Measurements from ENCODE around the gene PTPRD. TPM values are rescaled to one million over a fixed set of nuclear protein-coding genes. Genes with fewer than 3 reads are reported as not detected.

Gene PTPRD
- total and polyA plus RNA-seq, 9 of the 15 experiments (the other 6 are each of a cell fraction or from before 2014, with no cell fraction given): 0.11 TPM; not detected in 8

GRCh38 chr9:8750639-8751051 is 1862.2 kb downstream of the PTPRD start:
- Histone ChIP-seq H3K4me3 (no peak overlapping the region), H3K36me3 (ENCODE audit: control insufficient read depth, insufficient read depth, low read length) (no peaks in the 10 kb centered on the region), H3K79me2 (ENCODE audit: control insufficient read depth, insufficient read depth, low read length) (no peaks in the 10 kb centered on the region), H3K27ac (ENCODE audit: extremely low read depth, low read depth, low read length) (no peak overlapping the region), H4K20me1 (replicated peaks; ENCODE audit: control insufficient read depth, insufficient read depth, low read length) (no peaks in the 10 kb centered on the region), H3K4me2 (ENCODE audit: insufficient read depth, low read length) (no peak overlapping the region), H3K9ac (ENCODE audit: insufficient read depth in 1 of 2, low read depth in 2 of 2, low read length in 2 of 2) (no peak overlapping the region), H3K4me1 (replicated peaks in 1 of 2; ENCODE audit: control insufficient read depth in 2 of 2, insufficient read depth in 2 of 2, low read length in 2 of 2) (no peaks in the 10 kb centered on the region), H3K27me3 (ENCODE audit: control insufficient read depth in 2 of 2, insufficient read depth in 2 of 2, low read length in 2 of 2) (no peaks in the 10 kb centered on the region), H3K9me1 (ENCODE audit: control insufficient read depth, insufficient read depth, low read length) (no peaks in the 10 kb centered on the region), H3K9me3 (replicated peaks; ENCODE audit: control insufficient read depth, insufficient read depth, low read depth, low read length) (no peaks in the 10 kb centered on the region), H2AFZ (ENCODE audit: low read depth, low read length) (no peak overlapping the region)
- no TSS peak for BruUV-seq (replicated peaks)
- 0% methylated on average over 2 of the region's 2 CpGs for WGBS (ENCODE audit: insufficient coverage, low coverage, missing lambda C conversion rate)
- POLR2A ChIA-PET: no interaction called here
- no peak for FAIRE-seq
- TF ChIP-seq, protein P1, sequence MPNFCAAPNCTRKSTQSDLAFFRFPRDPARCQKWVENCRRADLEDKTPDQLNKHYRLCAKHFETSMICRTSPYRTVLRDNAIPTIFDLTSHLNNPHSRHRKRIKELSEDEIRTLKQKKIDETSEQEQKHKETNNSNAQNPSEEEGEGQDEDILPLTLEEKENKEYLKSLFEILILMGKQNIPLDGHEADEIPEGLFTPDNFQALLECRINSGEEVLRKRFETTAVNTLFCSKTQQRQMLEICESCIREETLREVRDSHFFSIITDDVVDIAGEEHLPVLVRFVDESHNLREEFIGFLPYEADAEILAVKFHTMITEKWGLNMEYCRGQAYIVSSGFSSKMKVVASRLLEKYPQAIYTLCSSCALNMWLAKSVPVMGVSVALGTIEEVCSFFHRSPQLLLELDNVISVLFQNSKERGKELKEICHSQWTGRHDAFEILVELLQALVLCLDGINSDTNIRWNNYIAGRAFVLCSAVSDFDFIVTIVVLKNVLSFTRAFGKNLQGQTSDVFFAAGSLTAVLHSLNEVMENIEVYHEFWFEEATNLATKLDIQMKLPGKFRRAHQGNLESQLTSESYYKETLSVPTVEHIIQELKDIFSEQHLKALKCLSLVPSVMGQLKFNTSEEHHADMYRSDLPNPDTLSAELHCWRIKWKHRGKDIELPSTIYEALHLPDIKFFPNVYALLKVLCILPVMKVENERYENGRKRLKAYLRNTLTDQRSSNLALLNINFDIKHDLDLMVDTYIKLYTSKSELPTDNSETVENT (CRISPR knock-in tag; IDR thresholded peaks at IDR 0.05): no peak
- TF ChIP-seq ZNF609 (CRISPR knock-in tag; IDR thresholded peaks at IDR 0.05; ENCODE audit: borderline replicate concordance) (no peak), PHF20 (IDR thresholded peaks at IDR 0.05; ENCODE audit: partially characterized antibody) (no peak), ZNF57 (CRISPR knock-in tag; IDR thresholded peaks at IDR 0.05) (no peak), NFIC (IDR thresholded peaks at IDR 0.05) (no peak), SETDB1 (IDR thresholded peaks at IDR 0.05; ENCODE audit: low read length) (no peak), TAF9B (IDR thresholded peaks at IDR 0.05; ENCODE audit: partially characterized antibody) (no peak), SMARCA5 (IDR thresholded peaks at IDR 0.05) (no peak), HLTF (IDR thresholded peaks at IDR 0.05) (no peak), HDAC2 (IDR thresholded peaks at IDR 0.05) (no peak), AFF4 (CRISPR knock-in tag; IDR thresholded peaks at IDR 0.05) (no peak), CREB3 (tag; conservative IDR thresholded peaks at IDR 0.05; ENCODE audit: low read depth) (no peak)
- in situ Hi-C loops (cut with MboI) (no loop called here), intact Hi-C loops (cut with micrococcal nuclease) (no loop called here)
- DNase-seq (ENCODE audit: extremely low read depth in 1 of 4, low spot score in 3 of 4): no peak
- CTCF ChIA-PET (ENCODE audit: low intra/inter-chr PET ratio): no interaction called here
- no peak for ATAC-seq
